RWPE2 (cell line): ENCODE measurements around the gene SLC6A4.

ENCODE experiments used
- ATAC-seq: fragments of 200-7000 bp; cut with Tn5 transposase; 3 replicates; pipeline ENCODE4 v1.9.1; 2021; ENCODE audit warnings: low read depth
- DNase-seq: peaks from one replicate; pipeline ENCODE4 v3.0.0-alpha.2; 2020; ENCODE audit warnings: low spot score
- H3K27ac ChIP-seq: fragments of 450-650 bp; 2 replicates; pipeline ENCODE4 v1.5.1; 2017; ENCODE audit warnings: mild to moderate bottlenecking; ENCODE audit not compliant: poor library complexity, severe bottlenecking
- H3K27me3 ChIP-seq: fragments of 250-450 bp; sonication (Bioruptor Pico); 2 replicates; pipeline ENCODE4 v1.5.1; 2021; ENCODE audit warnings: mild to moderate bottlenecking, moderate library complexity; ENCODE audit not compliant: insufficient read depth, poor library complexity, severe bottlenecking
- H3K36me3 ChIP-seq: fragments of 250-450 bp; sonication (Bioruptor Pico); 2 replicates; pipeline ENCODE4 v1.5.1; 2020; ENCODE audit warnings: low read depth, mild to moderate bottlenecking, moderate library complexity
- H3K4me1 ChIP-seq: fragments of 250-450 bp; sonication (Bioruptor Pico); 2 replicates; pipeline ENCODE4 v1.5.1; 2021; ENCODE audit warnings: mild to moderate bottlenecking, moderate library complexity; ENCODE audit not compliant: insufficient read depth, poor library complexity, severe bottlenecking
- H3K4me3 ChIP-seq: fragments of 250-450 bp; sonication (Bioruptor Pico); 2 replicates; pipeline ENCODE4 v1.5.1; 2021; ENCODE audit warnings: mild to moderate bottlenecking, moderate library complexity; ENCODE audit not compliant: severe bottlenecking
- H3K9me3 ChIP-seq: fragments of 250-450 bp; sonication (Bioruptor Pico); 2 replicates; pipeline ENCODE4 v1.5.1; 2021; ENCODE audit warnings: mild to moderate bottlenecking, moderate library complexity; ENCODE audit not compliant: severe bottlenecking
- TF ChIP-seq, protein P1 (sequence below): fragments of 450-650 bp; IDR thresholded peaks from one replicate; pipeline ENCODE4 v1.5.1; 2017; ENCODE audit warnings: mild to moderate bottlenecking, moderate library complexity; ENCODE audit not compliant: poor library complexity, severe bottlenecking

Gene SLC6A4

GRCh38 chr17:30186761-30187160, 48.7 kb downstream of the SLC6A4 start:
- TF ChIP-seq, protein P1, sequence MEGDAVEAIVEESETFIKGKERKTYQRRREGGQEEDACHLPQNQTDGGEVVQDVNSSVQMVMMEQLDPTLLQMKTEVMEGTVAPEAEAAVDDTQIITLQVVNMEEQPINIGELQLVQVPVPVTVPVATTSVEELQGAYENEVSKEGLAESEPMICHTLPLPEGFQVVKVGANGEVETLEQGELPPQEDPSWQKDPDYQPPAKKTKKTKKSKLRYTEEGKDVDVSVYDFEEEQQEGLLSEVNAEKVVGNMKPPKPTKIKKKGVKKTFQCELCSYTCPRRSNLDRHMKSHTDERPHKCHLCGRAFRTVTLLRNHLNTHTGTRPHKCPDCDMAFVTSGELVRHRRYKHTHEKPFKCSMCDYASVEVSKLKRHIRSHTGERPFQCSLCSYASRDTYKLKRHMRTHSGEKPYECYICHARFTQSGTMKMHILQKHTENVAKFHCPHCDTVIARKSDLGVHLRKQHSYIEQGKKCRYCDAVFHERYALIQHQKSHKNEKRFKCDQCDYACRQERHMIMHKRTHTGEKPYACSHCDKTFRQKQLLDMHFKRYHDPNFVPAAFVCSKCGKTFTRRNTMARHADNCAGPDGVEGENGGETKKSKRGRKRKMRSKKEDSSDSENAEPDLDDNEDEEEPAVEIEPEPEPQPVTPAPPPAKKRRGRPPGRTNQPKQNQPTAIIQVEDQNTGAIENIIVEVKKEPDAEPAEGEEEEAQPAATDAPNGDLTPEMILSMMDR: no peak
- H3K4me3 ChIP-seq: no peak overlapping the region
- H3K4me1 ChIP-seq: no peaks in the 10 kb centered on the region
- H3K27ac ChIP-seq: no peak overlapping the region
- ATAC-seq (no peak), DNase-seq (no peak)
- H3K9me3 ChIP-seq: no peaks in the 10 kb centered on the region
- no peaks in the 10 kb centered on the region for H3K27me3 ChIP-seq
- H3K36me3 ChIP-seq: peaks cover 53% of the 10 kb centered on the region

DNA sequence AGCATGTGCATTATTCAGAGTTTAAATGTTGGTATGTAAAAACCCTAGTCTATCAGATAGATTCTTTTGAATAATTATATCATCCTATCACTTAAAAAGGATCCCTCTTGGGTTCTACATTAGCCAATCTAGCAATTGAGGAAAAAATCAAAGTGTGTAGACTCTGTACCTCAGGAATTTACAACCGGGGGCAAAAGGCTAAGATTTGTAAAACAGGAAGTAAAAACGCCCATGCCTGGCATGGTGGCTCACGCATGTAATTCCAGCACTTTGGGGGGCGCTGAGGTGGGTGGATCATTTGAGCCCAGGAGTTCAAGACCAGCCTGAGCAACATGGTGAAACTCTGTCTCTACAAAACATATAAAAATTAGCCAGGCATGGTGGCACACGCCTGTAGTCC, 58.6 kb downstream of the SLC6A4 start:
- ATAC-seq: no peak
- peaks cover 100% of the 10 kb centered on the region for H3K36me3 ChIP-seq
- no peak overlapping the region for H3K4me3 ChIP-seq
- no peaks in the 10 kb centered on the region for H3K4me1 ChIP-seq
- H3K9me3 ChIP-seq: no peaks in the 10 kb centered on the region
- no peaks in the 10 kb centered on the region for H3K27me3 ChIP-seq
- H3K27ac ChIP-seq: no peak overlapping the region
- TF ChIP-seq, protein P1: no peak
- DNase-seq: no peak

DNA sequence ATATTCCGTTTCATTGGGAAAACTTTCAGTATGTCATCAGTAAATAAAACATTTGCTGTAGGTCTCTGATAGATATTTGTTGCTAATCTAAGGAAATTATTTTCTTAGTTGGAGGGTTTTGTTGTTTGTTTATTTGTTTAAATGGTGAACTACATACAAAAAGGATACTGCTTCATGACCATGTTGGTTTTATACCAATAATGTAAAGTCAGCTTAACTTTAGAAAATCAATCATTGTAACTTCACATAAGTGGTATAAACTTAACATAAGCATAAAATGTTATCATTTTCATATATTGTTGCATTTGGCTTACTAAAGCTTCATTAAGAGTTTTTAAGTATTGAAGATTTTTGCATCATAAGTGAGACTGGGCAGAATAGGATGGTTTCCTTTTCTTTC, 60.9 kb downstream of the SLC6A4 start:
- DNase-seq (no peak), ATAC-seq (no peak)
- H3K4me1 ChIP-seq: peaks cover 7% of the 10 kb centered on the region
- H3K36me3 ChIP-seq: peaks cover 82% of the 10 kb centered on the region
- H3K9me3 ChIP-seq: no peaks in the 10 kb centered on the region
- no peaks in the 10 kb centered on the region for H3K27me3 ChIP-seq
- TF ChIP-seq, protein P1: no peak
- H3K4me3 ChIP-seq: no peak overlapping the region
- no peak overlapping the region for H3K27ac ChIP-seq

GRCh38 chr17:30173649-30174048, 61.8 kb downstream of the SLC6A4 start:
- H3K36me3 ChIP-seq: peaks cover 79% of the 10 kb centered on the region
- ATAC-seq: no peak

GRCh38 chr17:30172560-30172959, 62.9 kb downstream of the SLC6A4 start:
- TF ChIP-seq, protein P1: no peak
- peaks cover 15% of the 10 kb centered on the region for H3K4me1 ChIP-seq
- H3K4me3 ChIP-seq: no peak overlapping the region
- H3K27me3 ChIP-seq: no peaks in the 10 kb centered on the region
- DNase-seq: no peak
- peaks cover 71% of the 10 kb centered on the region for H3K36me3 ChIP-seq
- no peaks in the 10 kb centered on the region for H3K9me3 ChIP-seq
- no peak overlapping the region for H3K27ac ChIP-seq
- no peak for ATAC-seq

More at GRCh38 chr17:30173649-30174048, 61.8 kb downstream of the SLC6A4 start:
- H3K4me1 ChIP-seq: peaks cover 15% of the 10 kb centered on the region
- H3K4me3 ChIP-seq: no peak overlapping the region
- no peak overlapping the region for H3K27ac ChIP-seq
- no peaks in the 10 kb centered on the region for H3K9me3 ChIP-seq
- TF ChIP-seq, protein P1: no peak
- no peaks in the 10 kb centered on the region for H3K27me3 ChIP-seq
- no peak for DNase-seq
